IPS-NIHi11 (cell line): ENCODE data around the gene PCA3.
"Not testable (repeated sequence)": the region's sequence is repeated elsewhere in the genome, so short reads cannot be mapped to it uniquely, and the experiment has no call there.

ENCODE experiments used
- DNase-seq: peaks from one replicate; pipeline ENCODE4 v3.0.0; 2012; ENCODE audit warnings: mixed read lengths, low spot score

PCA3 gene

DNA sequence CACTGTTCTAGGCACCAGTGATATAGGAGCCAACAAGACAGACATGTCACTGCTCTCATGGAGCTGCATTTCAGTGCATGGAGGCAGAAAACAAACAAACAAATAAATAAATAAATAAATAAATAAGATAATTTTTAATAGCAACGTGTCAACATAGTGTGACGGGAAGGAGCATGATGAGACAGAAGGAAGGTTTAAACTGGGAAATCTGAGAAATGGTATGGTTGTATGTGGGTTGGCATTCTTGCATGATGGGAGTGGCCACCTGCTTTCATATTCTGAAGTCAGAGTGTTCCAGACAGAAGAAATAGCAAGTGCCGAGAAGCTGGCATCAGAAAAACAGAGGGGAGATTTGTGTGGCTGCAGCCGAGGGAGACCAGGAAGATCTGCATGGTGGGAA lies at the start of gene PCA3:
PCA3 (plus strand) TSS at position 301 of the 400 bp plus-strand sequence.
- no peak for DNase-seq

DNA sequence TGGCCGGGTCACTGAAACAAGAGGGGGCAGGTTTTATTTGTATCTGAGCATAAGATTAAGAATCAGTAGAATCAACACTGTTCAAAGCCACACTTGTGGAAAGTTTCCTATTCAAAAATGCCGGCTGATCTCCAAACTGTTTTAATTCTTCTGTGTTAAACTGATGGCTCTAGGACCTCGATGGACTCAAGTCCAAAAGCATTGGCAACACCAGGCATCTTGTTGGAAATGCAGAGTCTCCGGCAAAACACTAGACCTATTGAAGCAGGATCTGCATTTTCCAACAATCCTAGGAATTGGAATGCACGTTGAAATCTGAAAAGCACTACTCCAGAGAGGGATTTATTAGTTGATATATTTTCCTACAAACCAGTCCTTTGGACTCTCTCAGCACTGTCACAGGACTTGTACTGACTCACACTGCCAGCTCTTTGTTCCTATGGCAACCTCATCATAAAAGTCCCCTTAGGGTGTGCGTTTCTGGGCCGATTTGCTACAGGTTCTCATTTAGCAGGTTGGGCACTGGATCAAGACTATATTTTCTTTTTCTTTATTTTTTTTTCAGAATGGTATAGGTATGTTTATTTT lies 48.1 kb upstream of the PCA3 start:
- DNase-seq = no peak

DNA sequence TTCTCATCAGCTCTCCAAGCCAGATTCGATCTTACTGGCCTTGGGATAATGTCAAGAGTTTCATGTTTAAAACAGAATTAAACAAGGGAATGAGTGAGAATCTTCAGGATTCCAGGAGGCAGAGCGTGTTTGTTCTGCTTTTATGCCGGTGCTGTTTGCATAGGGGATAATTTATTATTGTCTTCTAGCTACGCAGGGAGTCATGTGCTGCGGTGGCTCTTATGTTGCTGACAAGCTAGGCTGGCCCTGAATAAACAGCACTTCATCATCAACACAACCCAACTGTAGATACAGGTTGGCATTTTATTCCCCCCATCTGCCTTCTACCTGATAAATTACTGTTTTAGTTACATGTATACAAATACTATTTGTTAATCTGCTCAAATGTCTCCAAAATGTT lies 47.1 kb upstream of the PCA3 start:
- DNase-seq = no peak

DNA sequence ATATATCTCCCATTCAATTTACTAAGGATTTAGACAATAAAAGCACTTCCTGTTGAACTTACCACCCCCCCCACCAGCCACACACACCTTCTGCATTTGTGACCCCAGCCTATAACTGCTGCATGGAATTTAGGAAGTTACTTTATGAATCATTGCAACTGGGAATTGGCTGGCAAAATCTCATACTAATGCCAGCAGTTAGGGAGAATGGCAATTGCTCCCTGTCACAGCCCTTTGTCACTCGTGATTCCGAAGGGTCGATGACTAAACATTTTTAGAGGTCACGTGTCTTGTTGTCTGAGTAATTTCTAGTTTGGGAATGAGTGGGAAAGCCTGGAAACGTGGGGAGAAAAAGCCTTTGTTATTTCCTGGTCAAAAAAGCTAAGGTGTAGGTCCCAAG lies 46.6 kb upstream of the PCA3 start:
- DNase-seq = no peak

- peak; percentile 28 for DNase-seq
These were observed 46.1 kb upstream of the PCA3 start for GRCh38 chr9:76718166-76718565.

GRCh38 chr9:76720245-76720644 lies 44.0 kb upstream of the PCA3 start:
- DNase-seq = no peak

GRCh38 chr9:76725011-76725546 lies 39.2 kb upstream of the PCA3 start:
- DNase-seq = no peak

DNA sequence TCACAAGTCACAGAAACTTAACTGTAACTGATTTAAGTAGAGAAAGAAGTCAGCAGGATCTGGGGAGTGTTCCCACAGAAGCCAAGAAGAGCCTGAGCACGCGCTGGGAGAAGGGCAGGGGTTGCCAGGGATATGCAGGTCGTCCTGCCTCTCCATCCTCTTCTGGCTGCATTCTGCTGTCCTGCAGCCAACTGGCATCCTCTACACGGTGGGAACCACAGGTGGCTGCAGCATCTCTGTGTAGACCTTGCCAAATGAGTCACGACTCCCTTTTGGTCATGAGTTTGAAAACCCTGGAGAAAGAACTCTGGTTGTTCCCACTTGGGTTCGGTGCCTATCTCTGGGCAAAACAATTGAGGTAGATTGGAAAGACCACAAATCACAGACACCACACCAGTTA lies 38.4 kb upstream of the PCA3 start:
- no peak for DNase-seq

DNA sequence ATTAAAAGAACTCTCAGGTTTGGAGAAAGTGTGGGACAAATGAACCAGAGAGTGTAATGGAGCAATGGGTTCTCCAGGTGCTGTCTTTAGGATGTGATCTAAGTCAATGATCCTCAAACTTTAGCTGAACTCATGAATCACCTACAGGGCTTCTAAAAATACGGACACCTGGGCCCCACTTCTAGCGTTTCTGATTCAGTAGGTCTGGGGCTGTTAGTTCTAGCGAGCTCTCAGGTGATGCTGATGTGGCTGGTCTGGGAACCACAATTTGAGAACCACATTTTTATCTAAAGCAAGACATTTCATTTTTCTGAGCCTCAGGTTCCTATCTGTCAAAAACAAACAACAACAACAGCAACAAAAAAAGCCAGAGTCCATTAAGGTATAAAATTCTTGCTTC lies 35.1 kb upstream of the PCA3 start:
- no peak for DNase-seq

- no peak for DNase-seq
These were observed 34.1 kb upstream of the PCA3 start for GRCh38 chr9:76729980-76730737.

- DNase-seq = no peak
These were observed 33.4 kb upstream of the PCA3 start for GRCh38 chr9:76730801-76731200.

- no peak for DNase-seq
These were observed 31.8 kb upstream of the PCA3 start for GRCh38 chr9:76732341-76732958.

DNA sequence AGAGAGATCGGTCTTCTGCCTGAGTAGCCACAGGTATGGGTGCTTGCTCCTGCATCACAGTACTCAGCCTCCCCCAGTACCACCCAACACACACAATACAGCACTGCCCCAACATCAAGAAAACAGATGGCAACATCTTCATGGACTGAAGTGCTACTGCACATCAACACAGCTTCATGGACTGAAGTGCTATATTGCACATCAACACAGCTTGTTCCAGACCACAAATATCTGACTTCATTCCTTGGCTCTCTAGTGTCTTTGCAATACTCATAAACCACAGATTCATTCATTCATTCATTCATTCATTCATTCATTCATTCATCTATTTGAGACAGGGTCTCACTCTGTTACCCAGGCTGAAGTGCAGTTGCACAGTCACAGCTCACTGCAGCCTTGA lies 31.1 kb upstream of the PCA3 start:
- no peak for DNase-seq

GRCh38 chr9:76734716-76735115 lies 29.5 kb upstream of the PCA3 start:
- no peak for DNase-seq

GRCh38 chr9:76737154-76737902 lies 26.9 kb upstream of the PCA3 start:
- DNase-seq = no peak

DNA sequence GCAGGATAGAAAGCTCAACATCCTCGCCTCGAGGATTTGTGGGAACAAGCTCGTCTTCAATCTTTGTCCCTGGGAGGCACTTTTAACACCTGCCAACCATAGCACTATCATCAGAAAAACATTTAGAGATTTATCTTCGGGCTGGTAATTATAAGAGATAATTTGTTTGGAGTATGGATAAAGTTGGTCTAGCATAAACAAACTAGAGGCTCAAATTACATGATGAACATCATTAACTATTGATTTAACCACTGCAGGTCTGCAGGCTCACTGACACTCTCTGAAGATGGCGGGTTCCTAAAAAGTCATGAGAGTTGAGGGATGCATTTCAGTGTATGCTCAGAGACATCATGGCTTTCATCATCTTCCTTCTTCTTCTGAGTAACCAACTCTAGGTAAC lies 25.8 kb upstream of the PCA3 start:
- DNase-seq = no peak

- no peak for DNase-seq
These were observed 22.7 kb upstream of the PCA3 start for GRCh38 chr9:76741524-76741923.

DNA sequence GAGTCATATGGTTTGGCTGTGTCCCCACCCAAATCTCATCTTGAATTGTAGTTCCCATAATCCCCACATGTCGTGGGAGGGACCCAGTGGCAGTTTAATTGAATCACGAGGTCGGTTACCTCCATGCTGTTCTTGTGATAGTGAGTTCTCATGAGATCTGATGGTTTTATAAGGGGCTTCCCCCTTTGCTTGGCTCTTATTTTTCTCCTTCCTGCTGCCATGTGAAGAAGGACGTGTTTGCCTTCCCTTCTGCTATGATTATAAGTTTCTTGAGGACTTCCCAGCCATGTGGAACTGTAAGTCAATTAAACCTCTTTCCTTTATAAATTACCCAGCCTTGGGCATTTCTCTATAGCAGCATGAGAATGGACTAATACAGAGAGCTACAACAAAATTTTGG lies 21.3 kb upstream of the PCA3 start:
- not testable (repeated sequence) for DNase-seq

GRCh38 chr9:76743931-76744330 lies 20.3 kb upstream of the PCA3 start:
- no peak for DNase-seq

GRCh38 chr9:76744336-76744735 lies 19.9 kb upstream of the PCA3 start:
- no peak for DNase-seq

DNA sequence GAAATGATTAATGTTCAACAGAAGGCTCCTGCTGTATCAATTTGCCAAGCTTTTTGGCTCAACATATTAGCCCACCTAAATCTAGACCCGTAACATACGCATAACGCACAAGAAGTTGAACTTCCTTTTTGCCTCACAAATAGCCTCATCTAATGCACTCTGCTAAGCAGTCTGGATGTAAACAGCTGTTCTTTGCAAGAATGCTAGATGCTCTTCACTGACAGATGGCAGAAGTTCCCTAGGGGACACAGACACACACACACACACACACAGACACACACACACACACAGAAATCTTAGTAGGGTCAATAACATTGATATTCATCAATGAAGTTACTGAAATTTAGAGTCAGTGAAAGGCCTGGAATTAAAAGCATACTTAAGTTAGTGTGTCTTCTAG lies 13.2 kb upstream of the PCA3 start:
- no peak for DNase-seq

DNA sequence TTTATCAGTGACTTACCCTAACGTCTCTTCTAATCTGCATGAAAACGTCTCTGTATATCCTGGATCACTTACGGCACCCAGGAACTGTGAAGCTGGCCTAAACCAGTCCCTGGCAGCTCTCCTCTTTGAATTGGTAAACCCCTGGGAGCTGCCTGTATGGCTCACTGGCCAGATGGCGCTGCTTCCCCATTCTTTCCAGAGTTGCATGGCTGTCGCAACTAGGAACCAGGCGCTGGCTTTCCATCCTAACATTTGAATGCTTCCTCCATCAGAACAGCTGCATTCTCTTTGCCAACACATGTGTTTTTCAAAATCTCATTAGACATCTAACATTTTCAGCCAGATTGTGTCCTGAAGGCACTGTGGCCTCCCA lies 8.0 kb upstream of the PCA3 start:
- peak; percentile 55 for DNase-seq
